Stimulated activated CD4-positive, alpha-beta T cell treated with anti-CD3 and anti-CD28 coated beads, Interleukin-4, amount 100 ng/mL, for 1 hour (primary cell): ENCODE results near the gene C14orf180.

Source experiments
- DNase-seq: peaks from one replicate; pipeline ENCODE4 v3.0.0-alpha.2; 2020

Gene C14orf180

GRCh38 chr14:104594310-104595046 lies 14.9 kb downstream of the C14orf180 start:
- DNase-seq = no peak

- DNase-seq = no peak
These were observed 15.6 kb downstream of the C14orf180 start for GRCh38 chr14:104595116-104595675.

- DNase-seq = no peak
These were observed 16.4 kb downstream of the C14orf180 start for GRCh38 chr14:104595911-104596450.

GRCh38 chr14:104596451-104596918 lies 16.9 kb downstream of the C14orf180 start:
- no peak for DNase-seq

GRCh38 chr14:104596927-104597351 lies 17.4 kb downstream of the C14orf180 start:
- DNase-seq = no peak

GRCh38 chr14:104597576-104597975 lies 18.0 kb downstream of the C14orf180 start:
- no peak for DNase-seq

GRCh38 chr14:104598039-104598909 lies 18.7 kb downstream of the C14orf180 start:
- DNase-seq = no peak

GRCh38 chr14:104598910-104599273 lies 19.3 kb downstream of the C14orf180 start:
- DNase-seq = no peak

GRCh38 chr14:104599446-104599845 lies 19.9 kb downstream of the C14orf180 start:
- no peak for DNase-seq

- DNase-seq = no peak
These were observed 20.6 kb downstream of the C14orf180 start for GRCh38 chr14:104600141-104600643.

GRCh38 chr14:104600805-104601204 lies 21.2 kb downstream of the C14orf180 start:
- DNase-seq = no peak

- no peak for DNase-seq
These were observed 22.2 kb downstream of the C14orf180 start for GRCh38 chr14:104601786-104602185.

GRCh38 chr14:104602315-104602932 lies 22.9 kb downstream of the C14orf180 start:
- no peak for DNase-seq

- no peak for DNase-seq
These were observed 23.4 kb downstream of the C14orf180 start for GRCh38 chr14:104602933-104603325.

GRCh38 chr14:104603711-104604401 lies 24.3 kb downstream of the C14orf180 start:
- DNase-seq = no peak

GRCh38 chr14:104604458-104605449 lies 25.2 kb downstream of the C14orf180 start, which contains the start of gene TMEM179:
Gene TMEM179, minus strand, starts transcription at chr14:104604772. Its CDS starts 31 bp downstream, at chr14:104604741.
- DNase-seq = no peak

- DNase-seq = no peak
These were observed 30.1 kb downstream of the C14orf180 start for GRCh38 chr14:104609666-104610065.

- no peak for DNase-seq
These were observed 31.3 kb downstream of the C14orf180 start for GRCh38 chr14:104610749-104611310.

- no peak for DNase-seq
These were observed 32.3 kb downstream of the C14orf180 start for GRCh38 chr14:104611881-104612280.

- no peak for DNase-seq
These were observed 34.7 kb downstream of the C14orf180 start for GRCh38 chr14:104614126-104614812.
